GM12801 (cell line): Measurements from ENCODE around the gene LHFPL3.

Experiments used
- TF ChIP-seq, protein P1 (sequence below): IDR thresholded peaks from one replicate; pipeline ENCODE4 v1.5.1; 2011; ENCODE audit warnings: control low read depth; ENCODE audit not compliant: insufficient read length; ENCODE audit errors: extremely low read depth

The LHFPL3 gene

GRCh38 chr7:104773796-104774195 lies 445.4 kb downstream of the LHFPL3 start:
- TF ChIP-seq, protein P1, sequence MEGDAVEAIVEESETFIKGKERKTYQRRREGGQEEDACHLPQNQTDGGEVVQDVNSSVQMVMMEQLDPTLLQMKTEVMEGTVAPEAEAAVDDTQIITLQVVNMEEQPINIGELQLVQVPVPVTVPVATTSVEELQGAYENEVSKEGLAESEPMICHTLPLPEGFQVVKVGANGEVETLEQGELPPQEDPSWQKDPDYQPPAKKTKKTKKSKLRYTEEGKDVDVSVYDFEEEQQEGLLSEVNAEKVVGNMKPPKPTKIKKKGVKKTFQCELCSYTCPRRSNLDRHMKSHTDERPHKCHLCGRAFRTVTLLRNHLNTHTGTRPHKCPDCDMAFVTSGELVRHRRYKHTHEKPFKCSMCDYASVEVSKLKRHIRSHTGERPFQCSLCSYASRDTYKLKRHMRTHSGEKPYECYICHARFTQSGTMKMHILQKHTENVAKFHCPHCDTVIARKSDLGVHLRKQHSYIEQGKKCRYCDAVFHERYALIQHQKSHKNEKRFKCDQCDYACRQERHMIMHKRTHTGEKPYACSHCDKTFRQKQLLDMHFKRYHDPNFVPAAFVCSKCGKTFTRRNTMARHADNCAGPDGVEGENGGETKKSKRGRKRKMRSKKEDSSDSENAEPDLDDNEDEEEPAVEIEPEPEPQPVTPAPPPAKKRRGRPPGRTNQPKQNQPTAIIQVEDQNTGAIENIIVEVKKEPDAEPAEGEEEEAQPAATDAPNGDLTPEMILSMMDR = no peak

DNA sequence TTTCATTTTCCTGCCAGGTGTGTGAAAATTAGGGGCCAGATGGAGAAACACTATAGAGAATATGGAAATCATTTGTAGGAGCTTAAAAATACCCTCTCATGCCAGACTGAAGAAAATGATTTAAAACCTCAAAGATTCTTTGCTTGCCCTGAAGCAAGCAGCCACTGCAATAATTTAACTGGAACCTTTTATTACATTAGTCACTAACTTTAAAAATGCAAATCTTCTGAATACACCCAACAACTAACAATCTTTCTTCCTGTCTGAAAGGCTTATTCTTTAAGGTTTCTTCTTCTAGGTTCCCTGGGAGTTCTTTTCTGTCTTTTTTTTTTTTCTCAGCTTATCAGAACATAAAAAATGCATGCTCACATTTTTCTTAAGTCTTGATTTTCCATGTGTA lies 447.1 kb downstream of the LHFPL3 start:
- TF ChIP-seq, protein P1 = no peak

GRCh38 chr7:104777301-104777800 lies 448.9 kb downstream of the LHFPL3 start:
- TF ChIP-seq, protein P1 = no peak

DNA sequence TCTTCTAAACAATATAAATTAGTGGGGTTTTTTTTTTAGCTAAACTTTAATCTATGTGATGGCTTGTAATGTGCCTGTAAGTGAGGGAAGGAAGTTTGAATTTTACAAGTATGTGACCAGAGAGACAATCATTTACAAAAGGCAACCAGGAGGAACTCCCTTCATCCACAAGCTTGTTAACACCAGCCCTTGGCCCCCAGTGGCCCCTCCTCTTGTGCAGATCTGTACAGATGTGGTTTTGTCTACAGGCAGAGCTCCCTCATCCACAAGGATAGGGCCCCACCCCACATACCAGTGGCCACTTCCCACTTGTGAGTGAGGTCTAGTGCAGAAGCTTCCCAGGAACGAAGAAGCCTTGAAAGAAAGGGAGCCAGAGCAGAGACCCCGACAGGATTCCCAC lies 451.5 kb downstream of the LHFPL3 start:
- TF ChIP-seq, protein P1 = no peak

GRCh38 chr7:104784686-104785085 lies 456.3 kb downstream of the LHFPL3 start:
- TF ChIP-seq, protein P1 = no peak

GRCh38 chr7:104789780-104790179 lies 461.4 kb downstream of the LHFPL3 start:
- TF ChIP-seq, protein P1 = no peak

DNA sequence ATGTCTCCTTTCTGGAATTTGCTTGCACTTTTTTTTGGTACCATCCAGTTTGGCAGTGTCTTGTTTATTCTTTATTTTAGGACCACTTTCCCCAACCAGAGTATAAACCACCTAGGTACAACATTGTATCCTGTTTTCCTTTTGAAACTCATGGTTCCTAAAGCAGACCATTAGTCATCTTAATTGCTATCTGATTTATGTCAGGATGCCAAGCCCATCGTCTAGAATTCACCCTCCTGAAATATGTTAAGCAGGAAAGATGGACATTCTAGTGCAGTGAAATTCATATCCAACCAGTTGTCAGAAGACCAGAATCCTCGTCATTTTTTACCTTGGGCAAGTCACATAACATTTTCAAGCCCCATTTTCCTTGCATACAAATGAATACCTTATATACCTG lies 462.0 kb downstream of the LHFPL3 start:
- TF ChIP-seq, protein P1 = no peak
